ENCODE data around the gene RP2. TPM values are rescaled to one million over a fixed set of nuclear protein-coding genes. Genes with fewer than 3 reads are reported as not detected.

RP2 gene
- total RNA-seq, 1 experiment from 2014 or later, result 5.1 TPM

GRCh38 chrX:46838486-46838870, 1.6 kb downstream of the RP2 start:
- Mint-ChIP-seq H3K4me3 (peak overlapping the region; percentile 93 to 97), H3K4me1 (no peaks in the 10 kb centered on the region), H3K27ac (no peak overlapping the region), H3K36me3 (ENCODE audit: insufficient read depth in 1 of 3, low read depth in 3 of 3) (peaks cover 0 to 9% (median 6%) of the 10 kb centered on the region in 3 experiments; a peak in 4 of 7 replicates), H3K9me3 (peaks cover 37 to 38% of the 10 kb centered on the region in 2 experiments), H3K27me3 (ENCODE audit: low read depth) (peaks cover 1% of the 10 kb centered on the region; the same call in 1 of the 2 replicates)
- H2BK20ac ChIP-seq (ENCODE audit: low read depth, low read length, poor library complexity, severe bottlenecking), result no peak overlapping the region
- no peak overlapping the region for H2AFZ ChIP-seq (ENCODE audit: low read length)
- no peak overlapping the region for H3K27ac ChIP-seq (ENCODE audit: insufficient read length, low read depth, low read length)
- no peak overlapping the region for H3K4ac ChIP-seq (ENCODE audit: low read depth, low read length)
- no peak overlapping the region for H2AK5ac ChIP-seq (ENCODE audit: insufficient read length, low read length)
- no peak overlapping the region for H4K5ac ChIP-seq (ENCODE audit: insufficient read length, low read depth, low read length)
- H4K20me1 ChIP-seq (ENCODE audit: control insufficient read depth, insufficient read depth, insufficient read length), result no peaks in the 10 kb centered on the region
- no peak overlapping the region for H3K9ac ChIP-seq (ENCODE audit: extremely low read depth, insufficient read length, low read length)
- no peak overlapping the region for H2BK120ac ChIP-seq (ENCODE audit: low read depth, low read length, poor library complexity, severe bottlenecking)
- TF ChIP-seq CTCF (conservative IDR thresholded peaks at IDR 0.05), result no peak
- H2BK5ac ChIP-seq (ENCODE audit: insufficient read length, low read length), result no peak overlapping the region
- DNase-seq, result no peak
- H3K56ac ChIP-seq (ENCODE audit: insufficient read length, low read depth, low read length), result no peak overlapping the region
- no peaks in the 10 kb centered on the region for H3K79me2 ChIP-seq (ENCODE audit: insufficient read depth, low read length)
- peaks cover 8% of the 10 kb centered on the region for H3K23me2 ChIP-seq (ENCODE audit: insufficient read length, low read depth, low read length, poor library complexity, severe bottlenecking)
- no CpG with 5 or more reads among the region's 1 CpG for WGBS (ENCODE audit: extremely low coverage, insufficient read length, low lambda C conversion rate)
- no peak overlapping the region for H3K18ac ChIP-seq (ENCODE audit: insufficient read length, low read depth, low read length)
- H3K79me1 ChIP-seq (ENCODE audit: insufficient read depth, low read depth, low read length, poor library complexity, severe bottlenecking), result peaks cover 3% of the 10 kb centered on the region
- no peak overlapping the region for H2BK12ac ChIP-seq (ENCODE audit: insufficient read length, low read depth, low read length)
- no peak overlapping the region for H4K8ac ChIP-seq (replicated peaks; ENCODE audit: insufficient read length, low read depth, low read length)
- no peak overlapping the region for H4K91ac ChIP-seq (ENCODE audit: insufficient read length, low read depth, low read length)
- no peak overlapping the region for H3K14ac ChIP-seq (ENCODE audit: insufficient read depth, low read length)
- H3K27me3 ChIP-seq (ENCODE audit: insufficient read depth, low read length), result no peaks in the 10 kb centered on the region
- no peak overlapping the region for H3T11ph ChIP-seq (ENCODE audit: low read length)
- no peaks in the 10 kb centered on the region for H3K9me3 ChIP-seq (ENCODE audit: control insufficient read depth, low read depth, low read length)
- H3K4me1 ChIP-seq (ENCODE audit: insufficient read depth, low read length), result no peaks in the 10 kb centered on the region
- H2BK15ac ChIP-seq (ENCODE audit: low read depth, low read length), result no peak overlapping the region
- no peak overlapping the region for H3K23ac ChIP-seq (ENCODE audit: insufficient read length, low read depth, low read length)
- H3K4me2 ChIP-seq (ENCODE audit: insufficient read depth, insufficient read length, low read length), result peak overlapping the region; percentile 74

Measured in H9 (cell line).